ENCODE measurements around the gene SLC6A11.

GRCh38 chr3:10858091-10858490 lies 42.1 kb downstream of the SLC6A11 start:
- TF ChIP-seq, protein P1, sequence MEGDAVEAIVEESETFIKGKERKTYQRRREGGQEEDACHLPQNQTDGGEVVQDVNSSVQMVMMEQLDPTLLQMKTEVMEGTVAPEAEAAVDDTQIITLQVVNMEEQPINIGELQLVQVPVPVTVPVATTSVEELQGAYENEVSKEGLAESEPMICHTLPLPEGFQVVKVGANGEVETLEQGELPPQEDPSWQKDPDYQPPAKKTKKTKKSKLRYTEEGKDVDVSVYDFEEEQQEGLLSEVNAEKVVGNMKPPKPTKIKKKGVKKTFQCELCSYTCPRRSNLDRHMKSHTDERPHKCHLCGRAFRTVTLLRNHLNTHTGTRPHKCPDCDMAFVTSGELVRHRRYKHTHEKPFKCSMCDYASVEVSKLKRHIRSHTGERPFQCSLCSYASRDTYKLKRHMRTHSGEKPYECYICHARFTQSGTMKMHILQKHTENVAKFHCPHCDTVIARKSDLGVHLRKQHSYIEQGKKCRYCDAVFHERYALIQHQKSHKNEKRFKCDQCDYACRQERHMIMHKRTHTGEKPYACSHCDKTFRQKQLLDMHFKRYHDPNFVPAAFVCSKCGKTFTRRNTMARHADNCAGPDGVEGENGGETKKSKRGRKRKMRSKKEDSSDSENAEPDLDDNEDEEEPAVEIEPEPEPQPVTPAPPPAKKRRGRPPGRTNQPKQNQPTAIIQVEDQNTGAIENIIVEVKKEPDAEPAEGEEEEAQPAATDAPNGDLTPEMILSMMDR (IDR thresholded peaks at IDR 0.05; ENCODE audit: low read length) = no peak
- TF ChIP-seq EZH2 (IDR thresholded peaks at IDR 0.05; ENCODE audit: borderline replicate concordance, low read length) = no peak
